Neural cell (in vitro differentiated cells): Measurements from ENCODE around the gene CRYZL1. TPM values are rescaled to one million over a fixed set of nuclear protein-coding genes. Genes with fewer than 3 reads are reported as not detected.
"Not testable (repeated sequence)": the region's sequence is repeated elsewhere in the genome, so short reads cannot be mapped to it uniquely, and the experiment has no call there.

Source experiments
- H2AFZ ChIP-seq: fragments of 200-600, 300-800 bp; sonication (generic), shearing (Covaris generic); 2 replicates; pipeline ENCODE4 v1.6.0; 2014; ENCODE audit warnings: low read depth, mild to moderate bottlenecking, antibody characterized with exemption, low read length, moderate library complexity
- H3F3A ChIP-seq: fragments of 200-600 bp; shearing (Covaris generic); 2 replicates; pipeline ENCODE4 v1.6.1; 2016; ENCODE audit warnings: mild to moderate bottlenecking, moderate library complexity, mixed read lengths, antibody characterized with exemption, low read length; ENCODE audit not compliant: insufficient read depth, poor library complexity, severe bottlenecking
- H3K27ac ChIP-seq: fragments of 200-600, 300-800 bp; sonication (generic), shearing (Covaris generic); 2 replicates; pipeline ENCODE4 v1.5.1; 2014; ENCODE audit warnings: mild to moderate bottlenecking, low read length, moderate library complexity
- H3K27me3 ChIP-seq: fragments of 300-800, 200-600 bp; sonication (generic), shearing (Covaris generic); 2 replicates; pipeline ENCODE4 v1.6.0; 2014; ENCODE audit warnings: mild to moderate bottlenecking, low read depth, low read length, moderate library complexity; ENCODE audit not compliant: insufficient read depth
- H3K36me3 ChIP-seq: fragments of 300-800, 200-600 bp; sonication (generic), shearing (Covaris generic); 2 replicates; pipeline ENCODE4 v1.5.1; 2014; ENCODE audit warnings: mild to moderate bottlenecking, antibody characterized with exemption, low read length, moderate library complexity; ENCODE audit not compliant: insufficient read depth
- H3K4me2 ChIP-seq: fragments of 300-800, 200-600 bp; sonication (generic), shearing (Covaris generic); 2 replicates; pipeline ENCODE4 v1.6.0; 2014; ENCODE audit warnings: mild to moderate bottlenecking, low read length
- H3K4me3 ChIP-seq: fragments of 300-800, 200-600 bp; sonication (generic), shearing (Covaris generic); 2 replicates; pipeline ENCODE4 v1.5.1; 2014; ENCODE audit warnings: mild to moderate bottlenecking, low read length, moderate library complexity
- H3K79me2 ChIP-seq: fragments of 200-600 bp; shearing (Covaris generic); replicated peaks from 2 replicates; pipeline ENCODE4 v1.6.0; 2014; ENCODE audit warnings: mild to moderate bottlenecking, low read length, moderate library complexity; ENCODE audit not compliant: insufficient read depth
- H3K9ac ChIP-seq: fragments of 300-800, 200-600 bp; sonication (generic), shearing (Covaris generic); 2 replicates; pipeline ENCODE4 v1.6.1; 2016; ENCODE audit warnings: mild to moderate bottlenecking, low read length, mixed read lengths
- H3K9me2 ChIP-seq: fragments of 200-600 bp; shearing (Covaris generic); 2 replicates; pipeline ENCODE4 v1.6.1; 2016; ENCODE audit warnings: mild to moderate bottlenecking, low read length, mixed read lengths; ENCODE audit not compliant: insufficient read depth
- H3K9me3 ChIP-seq: fragments of 200-600, 300-800 bp; sonication (generic), shearing (Covaris generic); 2 replicates; pipeline ENCODE4 v1.6.1; 2016; ENCODE audit warnings: mild to moderate bottlenecking, mixed run types, low read length, moderate library complexity, mixed read lengths
- H4K20me1 ChIP-seq: fragments of 200-600 bp; shearing (Covaris generic); 2 replicates; pipeline ENCODE4 v1.6.1; 2016; ENCODE audit warnings: mild to moderate bottlenecking, mixed run types; ENCODE audit not compliant: insufficient read depth
- EP300 ChIP-seq: fragments of 450-650 bp; conservative IDR thresholded peaks from 2 replicates; pipeline ENCODE4 v1.6.1; 2014; ENCODE audit warnings: antibody characterized with exemption, mild to moderate bottlenecking, moderate library complexity; ENCODE audit not compliant: poor library complexity, severe bottlenecking
- EZH2 ChIP-seq: fragments of 200-600, 300-800 bp; shearing (Covaris generic), sonication (generic); IDR thresholded peaks from 2 replicates; pipeline ENCODE4 v1.6.1; 2014; ENCODE audit warnings: antibody characterized with exemption, low read length, borderline replicate concordance, mild to moderate bottlenecking; ENCODE audit not compliant: insufficient read depth, poor library complexity, severe bottlenecking
- MXI1 ChIP-seq: fragments of 450-650 bp; conservative IDR thresholded peaks from 2 replicates; pipeline ENCODE4 v1.6.1; 2014; ENCODE audit warnings: antibody characterized with exemption, mild to moderate bottlenecking; ENCODE audit not compliant: poor library complexity, severe bottlenecking
- POLR2AphosphoS5 ChIP-seq: IDR thresholded peaks from 2 replicates; pipeline ENCODE4 v1.6.1; 2012
- RAD21 ChIP-seq: fragments of 450-650 bp; conservative IDR thresholded peaks from 2 replicates; pipeline ENCODE4 v1.6.1; 2014; ENCODE audit warnings: antibody characterized with exemption, mild to moderate bottlenecking, moderate library complexity
- SMC3 ChIP-seq: fragments of 450-650 bp; conservative IDR thresholded peaks from 2 replicates; pipeline ENCODE4 v1.6.1; 2014; ENCODE audit warnings: antibody characterized with exemption, mild to moderate bottlenecking, moderate library complexity; ENCODE audit not compliant: poor library complexity
- TAF1 ChIP-seq: IDR thresholded peaks from 2 replicates; pipeline ENCODE4 v1.6.1; 2012; ENCODE audit warnings: low read depth
- polyA plus RNA-seq: library from polyadenylated mRNA; depleted of rRNA; stranded (reverse); fragments of >200 nt; gene quantifications from 2 replicates; pipeline ENCODE4 v1.2.3, GENCODE V29; 2014
- TF ChIP-seq, protein P1 (sequence below): fragments of 450-650 bp; IDR thresholded peaks from 2 replicates; pipeline ENCODE4 v1.5.1; 2014; ENCODE audit warnings: antibody characterized with exemption, mild to moderate bottlenecking, moderate library complexity; ENCODE audit not compliant: poor library complexity, severe bottlenecking
- TF ChIP-seq, protein P2 (sequence below): IDR thresholded peaks from 2 replicates; pipeline ENCODE4 v1.6.1; 2012; ENCODE audit warnings: borderline replicate concordance

Gene CRYZL1
- polyA plus RNA-seq, 1 donor from 2014 or later: 54.3 TPM

DNA sequence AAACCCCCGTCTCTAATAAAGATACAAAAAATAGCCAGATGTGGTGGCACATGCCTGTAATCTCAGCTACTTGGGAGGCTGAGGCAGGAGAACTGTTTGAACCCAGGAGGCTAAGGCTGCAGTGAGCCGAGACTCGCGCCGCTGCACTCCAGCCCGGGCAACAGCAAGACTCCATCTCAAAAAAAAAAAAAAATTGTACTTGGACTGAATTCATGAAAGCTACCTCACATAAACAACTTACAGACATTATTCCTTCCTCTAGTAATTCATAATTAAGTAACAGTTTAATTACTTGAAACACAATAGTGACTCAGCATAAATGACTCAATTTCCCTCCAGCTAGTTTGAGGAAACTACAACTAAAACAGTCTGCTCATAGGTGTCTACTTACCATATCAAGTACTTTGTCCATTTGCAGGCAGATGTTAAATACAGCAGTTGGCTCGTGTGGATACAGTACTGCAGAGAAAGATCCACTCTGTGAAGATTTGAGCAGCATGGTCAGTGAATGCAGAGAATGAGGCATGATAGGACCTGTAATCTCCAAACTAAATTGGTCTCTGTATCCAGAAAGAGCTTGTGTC lies 62.5 kb downstream of the CRYZL1 start:
- Histone ChIP-seq H3K27me3 (no peaks in the 10 kb centered on the region), H3K9me3 (no peaks in the 10 kb centered on the region), H3K79me2 (no peaks in the 10 kb centered on the region), H2AFZ (no peak overlapping the region), H3K36me3 (peaks cover 4% of the 10 kb centered on the region), H3K9ac (no peak overlapping the region), H3K4me2 (no peak overlapping the region), H3F3A (no peaks in the 10 kb centered on the region), H3K9me2 (no peaks in the 10 kb centered on the region), H3K27ac (no peak overlapping the region), H4K20me1 (no peaks in the 10 kb centered on the region), H3K4me3 (no peak overlapping the region)
- no peak for TF ChIP-seq MXI1
- TF ChIP-seq, protein P1, sequence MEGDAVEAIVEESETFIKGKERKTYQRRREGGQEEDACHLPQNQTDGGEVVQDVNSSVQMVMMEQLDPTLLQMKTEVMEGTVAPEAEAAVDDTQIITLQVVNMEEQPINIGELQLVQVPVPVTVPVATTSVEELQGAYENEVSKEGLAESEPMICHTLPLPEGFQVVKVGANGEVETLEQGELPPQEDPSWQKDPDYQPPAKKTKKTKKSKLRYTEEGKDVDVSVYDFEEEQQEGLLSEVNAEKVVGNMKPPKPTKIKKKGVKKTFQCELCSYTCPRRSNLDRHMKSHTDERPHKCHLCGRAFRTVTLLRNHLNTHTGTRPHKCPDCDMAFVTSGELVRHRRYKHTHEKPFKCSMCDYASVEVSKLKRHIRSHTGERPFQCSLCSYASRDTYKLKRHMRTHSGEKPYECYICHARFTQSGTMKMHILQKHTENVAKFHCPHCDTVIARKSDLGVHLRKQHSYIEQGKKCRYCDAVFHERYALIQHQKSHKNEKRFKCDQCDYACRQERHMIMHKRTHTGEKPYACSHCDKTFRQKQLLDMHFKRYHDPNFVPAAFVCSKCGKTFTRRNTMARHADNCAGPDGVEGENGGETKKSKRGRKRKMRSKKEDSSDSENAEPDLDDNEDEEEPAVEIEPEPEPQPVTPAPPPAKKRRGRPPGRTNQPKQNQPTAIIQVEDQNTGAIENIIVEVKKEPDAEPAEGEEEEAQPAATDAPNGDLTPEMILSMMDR: no peak
- TF ChIP-seq EZH2: no peak
- no peak for TF ChIP-seq RAD21
- TF ChIP-seq, protein P2, sequence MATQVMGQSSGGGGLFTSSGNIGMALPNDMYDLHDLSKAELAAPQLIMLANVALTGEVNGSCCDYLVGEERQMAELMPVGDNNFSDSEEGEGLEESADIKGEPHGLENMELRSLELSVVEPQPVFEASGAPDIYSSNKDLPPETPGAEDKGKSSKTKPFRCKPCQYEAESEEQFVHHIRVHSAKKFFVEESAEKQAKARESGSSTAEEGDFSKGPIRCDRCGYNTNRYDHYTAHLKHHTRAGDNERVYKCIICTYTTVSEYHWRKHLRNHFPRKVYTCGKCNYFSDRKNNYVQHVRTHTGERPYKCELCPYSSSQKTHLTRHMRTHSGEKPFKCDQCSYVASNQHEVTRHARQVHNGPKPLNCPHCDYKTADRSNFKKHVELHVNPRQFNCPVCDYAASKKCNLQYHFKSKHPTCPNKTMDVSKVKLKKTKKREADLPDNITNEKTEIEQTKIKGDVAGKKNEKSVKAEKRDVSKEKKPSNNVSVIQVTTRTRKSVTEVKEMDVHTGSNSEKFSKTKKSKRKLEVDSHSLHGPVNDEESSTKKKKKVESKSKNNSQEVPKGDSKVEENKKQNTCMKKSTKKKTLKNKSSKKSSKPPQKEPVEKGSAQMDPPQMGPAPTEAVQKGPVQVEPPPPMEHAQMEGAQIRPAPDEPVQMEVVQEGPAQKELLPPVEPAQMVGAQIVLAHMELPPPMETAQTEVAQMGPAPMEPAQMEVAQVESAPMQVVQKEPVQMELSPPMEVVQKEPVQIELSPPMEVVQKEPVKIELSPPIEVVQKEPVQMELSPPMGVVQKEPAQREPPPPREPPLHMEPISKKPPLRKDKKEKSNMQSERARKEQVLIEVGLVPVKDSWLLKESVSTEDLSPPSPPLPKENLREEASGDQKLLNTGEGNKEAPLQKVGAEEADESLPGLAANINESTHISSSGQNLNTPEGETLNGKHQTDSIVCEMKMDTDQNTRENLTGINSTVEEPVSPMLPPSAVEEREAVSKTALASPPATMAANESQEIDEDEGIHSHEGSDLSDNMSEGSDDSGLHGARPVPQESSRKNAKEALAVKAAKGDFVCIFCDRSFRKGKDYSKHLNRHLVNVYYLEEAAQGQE: no peak
- TF ChIP-seq SMC3: no peak
- TF ChIP-seq TAF1: no peak
- no peak for TF ChIP-seq EP300
- TF ChIP-seq POLR2AphosphoS5: no peak

DNA sequence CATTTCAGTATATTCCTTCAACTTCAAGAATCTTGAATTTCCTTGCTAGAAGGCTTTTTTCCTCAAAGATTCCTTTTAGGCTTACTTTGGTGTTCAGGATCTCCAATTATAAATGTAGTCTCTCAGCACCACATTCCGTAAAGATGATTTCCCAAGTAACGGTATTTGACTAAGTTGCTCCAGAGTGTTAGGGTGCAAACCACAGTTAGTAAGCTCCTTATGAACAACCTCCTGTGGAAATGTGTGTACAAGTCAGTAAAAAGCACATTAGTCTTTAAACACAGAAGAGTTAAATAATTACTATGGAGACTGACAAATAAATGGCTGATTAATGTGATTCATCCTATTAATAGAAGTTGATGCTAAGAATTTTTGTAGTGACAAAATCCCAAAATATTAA lies 63.3 kb downstream of the CRYZL1 start:
- no peaks in the 10 kb centered on the region for H3K27me3 ChIP-seq
- H2AFZ ChIP-seq: no peak overlapping the region
- H4K20me1 ChIP-seq: no peaks in the 10 kb centered on the region
- no peaks in the 10 kb centered on the region for H3K79me2 ChIP-seq
- H3K9me3 ChIP-seq: no peaks in the 10 kb centered on the region
- peaks cover 4% of the 10 kb centered on the region for H3K36me3 ChIP-seq
- no peak overlapping the region for H3K4me2 ChIP-seq
- no peak overlapping the region for H3K9ac ChIP-seq
- H3K4me3 ChIP-seq: no peak overlapping the region
- no peaks in the 10 kb centered on the region for H3F3A ChIP-seq
- no peaks in the 10 kb centered on the region for H3K9me2 ChIP-seq
- no peak for TF ChIP-seq TAF1
- TF ChIP-seq, protein P2: no peak
- TF ChIP-seq, protein P1: no peak
- no peak for TF ChIP-seq SMC3
- H3K27ac ChIP-seq: no peak overlapping the region

DNA sequence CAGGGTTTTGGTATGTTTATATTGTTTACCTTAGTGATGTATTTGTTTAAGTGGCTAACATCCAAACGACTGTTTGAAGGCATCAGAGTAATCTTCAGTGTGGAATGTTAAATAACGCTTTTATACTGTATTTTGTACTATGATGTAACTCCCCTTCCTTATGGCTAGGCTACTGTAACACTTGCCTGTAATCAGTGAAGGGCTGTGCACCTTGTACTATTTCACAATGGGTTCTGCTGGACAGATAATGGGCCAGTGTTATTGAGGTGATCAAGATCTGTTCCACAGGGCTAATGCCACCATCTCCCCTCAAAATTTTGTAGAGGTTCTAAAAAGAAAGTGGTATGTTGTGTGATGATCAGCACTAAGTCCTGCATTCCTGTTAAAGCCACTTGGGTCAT lies 64.8 kb downstream of the CRYZL1 start:
- not testable (repeated sequence) for H3K79me2 ChIP-seq, H3F3A ChIP-seq, H3K4me3 ChIP-seq, H2AFZ ChIP-seq, H3K9ac ChIP-seq, H3K4me2 ChIP-seq, H3K27ac ChIP-seq, H4K20me1 ChIP-seq, H3K9me3 ChIP-seq, H3K27me3 ChIP-seq, H3K36me3 ChIP-seq, H3K9me2 ChIP-seq
